Fibroblast of lung (primary cell): ENCODE measurements around the gene ANKRD33.

Experiments
- CTCF ChIP-seq, 2 donors: IDR thresholded peaks in 1 of 2; conservative IDR thresholded peaks in 1 of 2; 1 replicate in 1 of 2; 2 replicates in 1 of 2; pipeline ENCODE4 v1.5.1; 2011 to 2012; ENCODE audit warnings: low read length in 2 of 2, control low read depth in 1 of 2, inconsistent platforms in 1 of 2, low read depth in 1 of 2, mild to moderate bottlenecking in 1 of 2
- EZH2 ChIP-seq: IDR thresholded peaks from 2 replicates; pipeline ENCODE4 v1.5.1; 2012; ENCODE audit warnings: low read length, control low read depth, mild to moderate bottlenecking; ENCODE audit errors: missing control alignments

DNA sequence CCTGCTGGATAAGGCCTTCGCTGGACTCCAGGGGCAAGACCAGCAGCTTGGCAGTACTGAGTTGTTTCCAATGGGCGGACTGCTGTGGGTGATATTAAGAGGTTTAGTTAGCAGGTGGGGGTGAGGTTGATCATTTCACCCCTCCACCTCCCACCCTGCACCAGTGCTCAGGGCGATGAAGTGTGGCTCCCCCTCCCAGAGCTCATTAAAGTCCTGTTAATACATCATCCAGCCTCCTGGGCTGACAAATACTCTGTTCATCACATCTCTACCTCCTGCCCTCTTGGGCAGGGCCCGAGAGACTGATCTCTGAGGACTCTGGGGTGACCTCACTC is 37.0 kb upstream of the ANKRD33 start:
- TF ChIP-seq CTCF (conservative IDR thresholded peaks at IDR 0.05 in 1 of 2, IDR thresholded peaks at IDR 0.05 in 1 of 2; ENCODE audit: low read depth in 1 of 2, low read length in 2 of 2) (no peak), EZH2 (no peak)
